GM18951 (cell line): Measurements from ENCODE around the gene YBX1.

Experiments
- POLR2A ChIP-seq: IDR thresholded peaks from 4 replicates; pipeline ENCODE4 v1.6.1; 2011; ENCODE audit warnings: mild to moderate bottlenecking; ENCODE audit not compliant: insufficient read length, insufficient read depth; ENCODE audit errors: extremely low read depth
- in situ Hi-C: fragments of 300-500 bp; cut with MboI; formaldehyde crosslinking; loops from one replicate; pipeline ENCODE4 v1.12.0; 2022; ENCODE audit warnings: low sequenced_read_pairs, mixed read lengths, inconsistent platforms; ENCODE audit not compliant: unreplicated experiment

YBX1 gene

DNA sequence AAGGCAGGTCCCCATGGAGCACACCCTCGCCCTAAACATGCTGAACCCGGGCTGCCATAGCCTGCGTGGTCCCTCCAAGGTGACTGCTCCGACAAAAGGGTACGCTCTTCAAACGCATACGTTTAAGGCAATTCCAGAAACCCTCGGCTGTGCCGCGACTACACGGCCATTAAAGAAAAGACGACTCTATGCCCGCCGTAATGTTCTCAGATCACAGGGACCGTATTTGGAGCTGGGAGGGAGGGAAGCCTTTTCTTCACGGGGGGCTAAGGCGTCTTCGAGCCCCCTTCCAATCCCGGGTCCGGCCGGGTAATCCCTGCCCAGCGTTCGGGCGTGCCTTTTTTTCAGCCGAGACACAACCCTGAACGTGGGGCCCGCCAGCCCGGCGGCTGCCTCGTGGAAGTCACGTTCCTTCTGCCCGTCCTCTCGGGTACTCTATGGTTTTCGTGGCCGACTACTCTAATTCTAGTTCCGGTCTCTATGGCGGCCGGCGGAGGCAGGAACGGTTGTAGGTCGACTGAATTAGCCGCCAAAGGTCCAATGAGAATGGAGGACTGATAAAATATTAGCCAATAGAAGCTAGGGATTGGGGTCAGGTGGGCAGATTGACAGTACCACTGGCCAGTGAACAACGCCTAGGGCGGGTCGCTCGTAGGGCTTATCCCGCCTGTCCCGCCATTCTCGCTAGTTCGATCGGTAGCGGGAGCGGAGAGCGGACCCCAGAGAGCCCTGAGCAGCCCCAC lies at the start of gene YBX1:
TSS of gene YBX1 (plus strand) at position 678 of the 743 bp plus-strand sequence. CDS start 148 bp downstream, outside the sequence.
- in situ Hi-C loops = no loop called here
- peak; percentile 81 for TF ChIP-seq POLR2A

DNA sequence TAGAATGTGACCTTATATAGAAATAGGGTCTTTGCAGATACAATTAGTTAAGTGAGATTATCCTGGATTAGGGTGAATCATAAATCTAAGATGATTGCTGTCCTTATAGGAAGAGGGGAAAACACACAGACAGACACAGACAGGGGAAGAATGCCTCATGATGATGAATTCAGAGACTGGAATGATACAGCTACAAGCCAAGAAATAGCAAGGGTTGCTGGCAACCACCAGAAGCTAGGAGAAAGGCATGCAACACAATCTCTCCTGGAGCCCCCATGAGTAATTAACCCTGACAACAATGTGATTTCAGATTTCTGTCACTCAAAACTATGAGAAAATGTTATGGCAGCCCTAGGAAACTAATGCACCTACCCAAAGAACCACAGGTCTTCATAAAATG lies 43.1 kb upstream of the YBX1 start:
- TF ChIP-seq POLR2A = no peak
- in situ Hi-C loops = no loop called here

DNA sequence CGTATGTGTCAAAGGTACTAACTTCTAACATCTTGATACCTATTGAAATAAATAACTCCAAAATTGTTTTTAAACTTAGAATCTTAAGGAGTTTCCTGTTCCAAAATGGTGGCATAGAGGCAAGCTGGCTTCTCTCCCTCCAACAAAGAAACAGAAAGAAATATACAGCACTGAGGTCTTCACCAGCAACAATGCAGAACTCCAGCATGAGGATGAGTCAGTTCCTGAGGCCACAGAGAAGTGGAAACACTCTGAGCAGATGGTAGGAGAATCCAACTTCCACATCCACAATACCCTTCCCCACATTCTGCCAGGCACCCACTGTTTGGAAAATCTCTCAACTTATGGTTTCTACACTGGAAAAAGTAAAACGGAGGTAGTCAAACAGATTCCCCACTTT lies 36.2 kb upstream of the YBX1 start:
- in situ Hi-C loops = no loop called here
- TF ChIP-seq POLR2A = no peak

DNA sequence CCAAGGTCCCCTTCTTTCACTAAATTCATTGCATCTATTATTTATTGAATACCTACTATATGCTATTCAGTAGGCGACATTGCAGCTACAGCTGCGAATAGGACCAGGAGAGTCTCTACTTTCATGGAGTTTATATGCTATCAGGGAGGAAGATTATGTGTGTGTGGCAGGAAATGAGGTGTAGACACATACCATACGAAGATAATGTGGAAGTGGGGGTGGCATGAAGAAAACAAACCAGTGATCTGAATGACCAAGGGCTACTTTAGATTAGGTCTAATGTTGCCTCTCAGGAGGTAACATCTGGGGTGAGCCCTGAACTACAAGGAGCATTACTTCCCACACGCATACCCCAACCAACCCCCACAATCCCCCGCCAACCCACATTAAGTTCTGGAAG lies 25.0 kb upstream of the YBX1 start:
- no peak for TF ChIP-seq POLR2A

DNA sequence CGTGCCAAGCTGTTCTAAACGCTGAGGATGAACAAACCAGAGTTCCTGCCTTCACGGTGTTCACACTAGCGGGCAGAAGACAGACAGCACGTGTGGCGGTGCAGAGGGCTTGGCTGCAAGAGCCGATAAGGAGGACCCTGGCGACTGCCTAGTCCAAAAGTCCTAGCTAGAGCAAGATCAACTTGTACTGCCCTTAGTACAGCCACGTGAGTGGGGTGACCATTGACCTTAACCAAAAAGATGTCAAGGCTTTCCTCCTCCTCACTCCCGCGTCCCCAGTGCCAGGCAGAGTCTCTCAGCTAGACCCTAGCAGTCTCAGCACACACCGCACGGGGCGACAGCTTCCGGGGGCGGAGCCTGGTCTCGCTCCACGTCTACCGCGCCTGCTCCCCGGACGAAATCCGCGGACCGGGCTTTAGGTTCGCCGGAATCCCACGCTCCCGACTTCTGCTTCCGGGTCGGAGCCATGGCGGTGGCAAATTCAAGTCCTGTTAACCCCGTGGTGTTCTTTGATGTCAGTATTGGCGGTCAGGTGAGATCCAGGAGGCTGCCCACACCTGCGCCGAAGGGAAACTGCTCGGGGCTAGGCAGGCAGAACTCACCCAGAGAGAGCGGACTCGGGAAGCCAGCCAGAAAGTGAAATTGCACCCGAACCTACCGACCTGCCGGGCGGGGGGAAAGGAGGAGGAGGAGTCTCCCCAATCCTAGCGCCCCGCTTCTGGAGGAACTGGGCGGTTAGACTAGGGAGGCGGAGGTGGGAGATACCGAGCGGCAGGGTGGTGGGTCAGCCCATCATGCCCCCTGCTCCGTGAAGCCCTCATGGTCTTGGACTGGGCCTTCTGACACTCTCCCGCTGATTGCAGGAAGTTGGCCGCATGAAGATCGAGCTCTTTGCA lies 24.0 kb upstream of the YBX1 start, which contains the start of gene PPIH:
TSS of gene PPIH (plus strand) at position 443 of the 896 bp plus-strand sequence. CDS start at position 467, 24 bp downstream.
- in situ Hi-C loops = no loop called here
- peak; percentile 96 for TF ChIP-seq POLR2A

More for the DNA sequence above, 25.0 kb upstream of the YBX1 start:
- in situ Hi-C loops = no loop called here

DNA sequence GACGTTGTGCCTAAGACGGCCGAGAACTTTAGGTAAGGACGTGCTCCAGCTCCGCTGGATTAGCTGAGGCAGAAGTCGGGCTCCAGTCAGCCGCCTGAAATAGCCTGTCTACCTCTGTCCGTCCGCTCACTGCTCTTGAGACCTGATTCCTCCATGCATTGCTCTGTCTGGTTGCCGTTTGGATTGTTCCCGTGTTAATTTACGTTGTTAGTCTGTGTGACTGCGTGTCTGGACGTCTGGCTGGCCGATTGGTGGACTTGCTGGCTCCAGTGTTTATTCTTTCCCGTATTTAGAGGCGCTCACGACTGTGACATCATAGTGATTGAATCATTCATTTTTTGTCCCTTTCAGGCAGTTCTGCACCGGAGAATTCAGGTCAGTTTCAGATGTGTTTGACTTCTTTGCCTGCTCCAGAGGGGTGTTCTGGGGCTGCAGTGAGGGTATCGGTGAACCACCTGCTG lies 23.3 kb upstream of the YBX1 start:
- in situ Hi-C loops = no loop called here
- no peak for TF ChIP-seq POLR2A

DNA sequence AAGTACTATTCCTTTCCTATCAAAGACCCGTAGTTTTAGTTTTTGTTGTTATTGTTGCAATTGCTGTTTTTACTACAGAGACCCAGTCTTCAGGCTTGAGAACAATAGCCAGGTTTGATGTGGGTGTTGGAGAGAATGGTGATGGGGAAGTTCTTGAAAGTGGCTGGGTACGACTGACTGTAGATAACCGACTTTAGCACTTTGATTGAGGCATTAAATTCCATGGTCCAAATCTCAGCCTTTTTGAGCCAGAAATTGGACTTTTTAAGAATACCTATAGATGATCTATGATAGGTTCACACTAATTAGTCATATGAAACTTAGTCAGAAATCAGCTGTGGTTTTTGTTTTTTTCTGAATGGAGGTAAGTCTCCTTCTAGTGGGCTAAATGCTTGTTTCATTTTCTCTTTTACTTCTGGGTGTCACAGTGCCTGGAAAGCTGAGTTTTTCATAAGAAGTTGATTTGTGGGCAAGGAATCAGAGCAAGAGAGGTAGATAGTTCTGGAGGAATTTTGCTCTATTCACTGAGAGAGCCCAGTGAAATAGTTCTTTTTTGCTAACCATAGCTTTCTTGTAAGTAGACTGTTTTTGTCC lies 21.2 kb upstream of the YBX1 start:
- TF ChIP-seq POLR2A = no peak
- in situ Hi-C loops = no loop called here

DNA sequence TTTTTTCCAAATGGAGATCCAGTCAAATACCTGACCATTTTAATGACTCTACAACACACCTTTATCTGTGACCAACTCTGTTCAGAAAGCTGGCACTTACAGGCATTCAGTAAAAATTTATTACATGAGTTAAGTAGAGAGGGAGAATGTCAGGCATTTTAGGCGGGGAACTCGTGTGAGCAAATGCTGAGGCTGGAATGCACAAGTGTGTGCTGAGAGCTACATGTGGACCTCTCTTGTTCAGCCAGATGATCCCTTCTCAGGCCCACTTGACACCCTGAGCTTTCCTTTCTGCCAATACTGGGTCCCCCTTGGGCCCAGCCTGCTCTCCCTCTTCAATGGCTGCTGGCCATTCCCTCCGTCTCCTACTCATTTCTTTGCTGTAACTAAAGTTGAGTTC lies 12.3 kb upstream of the YBX1 start:
- TF ChIP-seq POLR2A = no peak
- in situ Hi-C loops = no loop called here

DNA sequence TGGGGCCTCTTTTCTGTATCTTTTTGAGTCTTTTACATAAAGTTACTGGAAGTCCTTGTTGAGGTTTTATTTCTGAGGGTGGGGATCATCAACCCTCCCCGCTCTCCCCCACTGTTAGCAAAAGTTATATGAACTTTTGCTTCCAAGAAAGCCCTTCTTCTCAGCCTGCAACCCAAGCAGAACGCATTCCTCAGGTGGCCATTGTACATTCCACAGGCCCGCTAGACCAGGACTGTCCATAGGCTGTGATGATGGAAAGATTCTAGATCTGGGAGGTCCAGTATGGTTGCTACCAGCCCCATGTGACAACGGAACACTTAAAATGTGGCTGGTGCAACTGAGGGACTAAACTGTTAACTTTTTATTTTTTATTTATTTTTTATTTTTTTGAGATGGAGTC lies 11.8 kb upstream of the YBX1 start:
- in situ Hi-C loops = no loop called here
- TF ChIP-seq POLR2A = no peak

DNA sequence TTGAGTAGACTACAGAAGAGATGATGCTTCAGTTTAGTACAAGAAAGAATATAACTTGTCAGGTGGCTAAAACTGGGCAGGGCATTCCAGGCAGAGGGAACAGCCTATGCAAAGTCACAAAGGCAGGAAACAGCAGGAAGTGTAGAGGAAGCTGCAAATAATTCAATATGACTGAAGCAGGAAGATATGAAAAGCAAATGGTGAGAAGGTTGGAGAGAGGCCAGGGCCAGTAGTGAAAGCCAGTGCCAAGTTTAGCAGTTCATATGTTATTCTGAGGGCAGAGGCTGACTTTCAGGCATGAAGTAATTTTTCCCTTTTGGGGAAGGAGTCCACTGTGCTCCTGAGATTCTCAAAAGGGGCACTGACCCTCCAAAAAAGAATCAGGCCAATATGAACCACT lies 8.0 kb upstream of the YBX1 start:
- in situ Hi-C loops = no loop called here
- TF ChIP-seq POLR2A = no peak

DNA sequence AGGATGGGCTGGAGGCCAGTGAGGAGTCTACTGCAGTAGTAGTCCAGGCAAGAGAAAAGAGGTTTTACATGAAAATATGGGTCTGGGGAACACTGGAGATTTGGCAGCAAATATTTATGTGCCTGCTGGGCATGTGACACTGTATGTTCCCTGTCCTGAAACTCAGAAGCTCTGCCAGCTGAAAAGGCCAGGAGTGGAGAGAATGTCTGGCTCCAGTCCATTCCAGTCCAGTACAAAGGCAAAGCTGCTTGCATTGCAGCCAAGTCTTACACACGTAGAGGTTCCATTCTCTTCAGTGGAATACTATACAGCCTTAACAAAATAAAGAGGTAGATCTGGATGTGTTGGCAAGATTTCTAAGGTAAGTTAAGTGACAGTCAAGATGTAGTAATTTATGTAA lies 7.5 kb upstream of the YBX1 start:
- in situ Hi-C loops = no loop called here
- no peak for TF ChIP-seq POLR2A

DNA sequence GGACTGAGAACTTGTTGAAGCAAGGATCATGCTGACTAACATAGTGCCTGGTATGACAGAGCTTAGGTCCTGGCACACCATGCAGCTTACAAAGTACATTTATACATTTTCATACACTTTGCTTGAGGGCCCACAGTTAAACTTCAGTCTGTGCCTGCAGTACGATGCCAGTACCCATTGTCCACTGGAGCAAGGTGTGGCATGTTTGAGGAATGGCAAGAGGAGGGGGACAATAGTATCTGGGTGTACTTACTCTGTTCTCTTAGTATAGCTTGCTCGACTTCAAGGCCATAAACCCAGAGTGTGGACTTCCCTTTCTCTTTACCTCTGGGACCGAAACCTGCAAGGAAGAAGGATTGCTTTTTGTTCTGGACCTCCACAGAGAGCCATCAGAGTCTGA lies 6.8 kb upstream of the YBX1 start:
- in situ Hi-C loops = no loop called here
- TF ChIP-seq POLR2A = no peak

DNA sequence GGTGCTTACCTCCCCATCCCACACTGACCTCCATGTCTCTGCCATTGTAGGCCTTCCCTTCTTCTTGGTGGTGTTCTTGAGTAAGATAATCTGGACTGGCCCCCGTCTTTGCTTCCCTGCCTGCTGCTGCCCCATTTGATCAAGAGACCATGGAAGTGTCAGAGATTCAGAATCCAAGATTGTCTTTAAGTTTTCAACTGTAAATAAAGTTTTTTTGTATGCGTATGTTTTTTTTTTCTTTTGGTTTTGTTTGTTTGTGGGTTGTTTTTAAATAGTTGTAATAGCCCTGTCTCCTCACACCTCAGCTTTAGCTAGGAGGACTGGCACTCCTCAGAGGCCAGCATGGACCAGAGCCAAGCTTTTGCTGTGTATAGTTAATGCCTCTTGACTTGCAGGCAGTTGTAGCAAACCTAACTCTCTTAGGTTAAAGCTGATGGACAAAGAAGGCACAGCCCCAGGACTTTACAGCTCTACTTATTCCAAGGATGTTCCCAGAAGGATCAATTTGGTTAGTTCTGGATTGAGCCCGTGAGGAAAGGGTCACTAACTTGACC lies 5.6 kb upstream of the YBX1 start:
- in situ Hi-C loops = no loop called here

More for the DNA sequence above, 5.6 kb upstream of the YBX1 start:
- TF ChIP-seq POLR2A = no peak
